SHP77 treated with DMSO at 0.1 percent for 48 hours (cell line): Measurements from ENCODE around the gene CPXM2.

ENCODE experiments used
- DNase-seq: peaks from one replicate; lab custom pipeline; 2025; lab: John Stamatoyannopoulos, UW

The CPXM2 gene

DNA sequence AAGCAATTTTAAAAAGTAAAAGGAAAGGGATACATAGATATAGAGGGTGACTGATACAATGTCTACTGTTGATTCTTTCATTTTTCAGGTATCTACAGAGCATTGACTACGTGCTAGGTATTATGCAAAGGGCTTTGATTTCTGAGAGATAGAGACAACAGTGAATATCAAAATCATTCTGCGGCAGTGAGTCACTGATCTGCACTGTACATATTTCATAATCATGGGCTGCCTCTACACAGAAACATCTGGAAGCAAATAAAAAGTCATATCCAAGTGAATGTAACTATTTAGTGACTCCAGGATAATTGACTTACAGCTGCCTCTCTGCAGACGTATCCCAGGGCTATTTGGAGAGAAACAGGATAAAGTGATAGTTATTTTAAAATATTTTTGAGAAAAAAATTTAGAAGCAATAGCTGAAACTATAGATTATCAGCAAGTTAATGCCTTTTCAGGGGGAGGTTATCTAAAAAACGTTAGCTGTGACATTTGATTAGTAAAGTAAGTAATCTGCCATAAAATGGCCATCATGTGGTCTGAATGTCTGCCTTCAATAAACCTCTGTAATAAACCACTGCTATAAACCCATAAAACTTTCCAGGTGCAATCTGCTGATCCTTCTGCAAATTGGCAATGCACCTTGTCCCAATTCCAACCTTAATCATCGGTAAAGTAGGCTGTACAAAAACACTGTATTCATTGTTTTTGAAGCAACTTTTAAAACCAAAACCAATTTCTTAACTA, 43.7 kb downstream of the CPXM2 start:
- DNase-seq: no peak

DNA sequence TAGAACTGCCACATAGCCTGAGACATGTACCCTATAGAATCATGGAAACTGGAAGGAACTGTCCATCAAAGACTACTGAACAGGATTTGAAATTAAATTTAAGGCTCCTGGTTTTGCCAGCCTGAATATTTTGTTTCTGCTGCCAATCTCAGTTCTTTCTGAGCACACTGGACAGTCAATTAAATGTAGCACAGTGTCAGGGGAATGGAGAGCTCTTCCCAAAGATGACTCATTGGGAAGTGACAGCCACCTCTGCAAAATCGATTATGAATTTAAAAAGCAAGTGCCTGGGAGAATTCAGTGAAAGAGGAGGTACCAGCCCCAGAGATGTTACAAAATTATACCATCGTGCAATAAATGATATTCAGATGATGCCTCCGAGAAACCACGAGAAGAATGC, 47.8 kb downstream of the CPXM2 start:
- DNase-seq: no peak

DNA sequence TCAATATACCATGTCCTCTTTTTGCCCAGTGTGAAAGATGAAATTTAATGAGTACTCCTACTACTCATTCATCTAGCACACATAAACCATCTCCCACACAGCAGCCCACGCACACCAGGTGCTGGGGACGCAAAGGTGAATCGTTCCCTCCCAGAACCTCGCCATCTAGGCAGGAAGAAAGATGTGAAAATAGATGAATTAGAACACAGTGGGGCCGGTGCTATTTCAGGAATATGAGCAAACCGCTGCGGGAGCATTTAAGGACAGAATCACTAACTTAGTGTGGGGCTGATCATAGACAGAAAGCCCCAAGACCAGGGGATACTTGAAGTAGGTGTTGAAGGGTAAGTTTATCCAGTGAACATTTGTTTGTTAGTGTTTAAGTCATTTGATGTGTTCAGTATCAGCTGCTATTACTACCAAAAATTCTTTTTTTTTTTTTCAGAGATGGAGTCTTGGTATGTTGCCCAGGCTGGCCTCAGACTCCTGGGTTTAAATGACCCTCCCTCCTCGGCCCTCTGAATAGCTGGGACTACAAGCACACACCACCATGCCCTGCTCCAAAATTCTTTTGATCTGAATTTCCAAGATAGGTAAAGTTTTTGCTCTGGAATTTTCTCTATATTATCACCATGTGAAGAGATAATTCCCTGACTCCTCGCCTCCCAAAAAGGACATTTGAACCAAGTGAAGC, 48.8 kb downstream of the CPXM2 start:
- DNase-seq: no peak

DNA sequence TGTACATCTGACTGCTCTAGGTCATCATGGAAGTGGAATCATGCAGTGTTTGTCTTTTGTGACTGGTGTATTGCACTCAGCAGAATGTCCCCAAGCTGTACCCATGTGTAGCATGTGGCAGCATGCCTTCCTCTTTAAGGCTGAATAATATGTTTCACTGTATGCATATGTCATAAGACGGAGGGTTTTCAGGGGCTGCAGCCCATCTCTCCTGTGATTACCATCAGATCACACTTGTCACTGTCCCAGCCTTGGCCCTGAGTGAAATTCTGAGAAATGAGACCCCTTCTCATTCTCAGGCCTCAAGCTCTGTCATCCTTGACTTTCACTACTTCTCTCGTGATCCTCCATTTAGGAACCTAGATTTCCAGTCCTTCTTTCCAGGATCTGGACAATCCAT, 50.0 kb downstream of the CPXM2 start:
- no peak for DNase-seq

DNA sequence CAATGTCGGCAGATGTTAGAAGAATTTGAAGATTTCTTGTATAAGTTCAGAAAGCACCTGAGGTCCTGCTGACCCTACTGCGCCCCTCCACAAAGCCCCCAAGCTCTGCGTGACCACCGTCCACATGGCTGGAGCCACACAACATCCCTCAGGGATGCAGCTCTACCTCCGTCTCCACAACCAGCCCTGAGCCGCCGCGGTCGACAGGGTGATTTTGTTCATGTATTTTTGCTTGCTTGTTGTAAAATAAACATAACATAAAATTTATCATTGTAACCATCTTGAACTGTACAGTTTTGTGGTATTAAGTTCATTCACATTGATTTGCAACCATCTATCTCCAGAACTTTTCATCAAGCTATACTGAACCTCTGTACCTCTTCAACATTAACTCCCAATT, 50.5 kb downstream of the CPXM2 start:
- no peak for DNase-seq

DNA sequence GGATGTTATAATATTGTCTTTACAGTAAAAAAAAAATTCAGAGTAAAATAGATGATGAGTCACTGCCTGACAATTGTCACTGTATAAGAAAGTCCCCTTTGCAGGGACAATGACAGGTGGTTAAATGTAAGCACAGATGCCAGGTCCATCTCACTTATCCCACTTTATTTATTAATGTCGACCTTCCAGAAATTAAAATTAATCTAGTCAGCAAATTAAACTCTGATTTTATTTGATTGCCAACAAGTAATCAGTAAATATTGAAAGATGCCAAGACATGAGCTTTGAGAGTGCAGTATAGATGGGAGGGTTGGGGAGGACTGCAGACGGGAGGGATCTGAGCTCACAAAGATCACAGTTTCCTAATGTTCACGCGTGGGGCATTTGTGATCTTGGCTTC, 50.9 kb downstream of the CPXM2 start:
- no peak for DNase-seq

DNA sequence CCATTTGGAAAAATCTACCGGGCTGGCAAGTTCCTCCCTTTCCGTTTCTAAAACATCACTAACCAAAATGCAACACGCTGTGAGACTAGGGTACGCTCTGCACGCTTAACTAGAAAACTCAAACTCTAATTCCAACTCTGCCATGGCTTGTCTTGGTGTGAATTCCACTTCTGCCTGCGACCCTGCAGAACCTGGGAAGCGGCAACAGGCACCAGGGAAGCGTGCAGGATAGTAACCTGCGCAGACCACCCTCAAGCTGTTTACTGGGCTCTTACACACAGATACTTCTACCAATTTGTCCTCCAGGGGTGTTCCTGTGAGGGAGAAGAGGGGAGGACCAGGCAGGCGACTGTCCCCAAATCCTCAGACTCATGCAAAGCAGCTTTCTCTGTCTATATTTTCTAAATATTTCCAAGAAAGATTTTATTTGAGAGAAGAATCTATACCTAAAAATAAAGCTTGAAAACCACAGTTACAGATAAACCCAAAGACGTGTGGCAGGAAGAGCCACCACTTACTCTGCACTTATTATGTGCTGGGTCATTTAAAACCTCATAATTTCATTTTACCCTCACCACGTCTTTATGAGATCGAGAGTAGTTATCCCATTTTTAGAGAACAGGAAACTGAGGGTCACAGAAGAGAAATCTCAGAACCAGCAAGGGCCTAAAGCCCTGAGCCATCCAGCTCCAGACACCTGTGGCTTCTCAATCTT, 52.9 kb downstream of the CPXM2 start:
- no peak for DNase-seq

DNA sequence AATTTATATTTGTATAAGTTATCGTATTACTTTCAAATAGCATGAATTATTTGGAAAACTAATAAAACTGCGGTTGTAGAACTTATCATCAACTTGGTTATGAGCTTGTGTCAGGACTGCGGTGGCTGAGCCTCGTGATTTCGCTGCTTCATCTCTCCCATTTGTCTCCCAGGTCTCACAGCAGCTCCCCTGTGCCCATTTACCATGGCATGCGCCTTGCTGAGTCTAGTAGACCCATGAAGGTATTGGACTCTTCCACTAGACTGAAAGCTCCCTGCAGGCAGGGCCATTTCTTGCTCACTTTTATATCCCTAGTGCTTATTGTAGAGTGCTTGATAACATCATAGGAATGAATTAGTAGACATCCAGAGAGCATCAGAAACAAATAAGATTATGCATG, 53.9 kb downstream of the CPXM2 start:
- DNase-seq: no peak

DNA sequence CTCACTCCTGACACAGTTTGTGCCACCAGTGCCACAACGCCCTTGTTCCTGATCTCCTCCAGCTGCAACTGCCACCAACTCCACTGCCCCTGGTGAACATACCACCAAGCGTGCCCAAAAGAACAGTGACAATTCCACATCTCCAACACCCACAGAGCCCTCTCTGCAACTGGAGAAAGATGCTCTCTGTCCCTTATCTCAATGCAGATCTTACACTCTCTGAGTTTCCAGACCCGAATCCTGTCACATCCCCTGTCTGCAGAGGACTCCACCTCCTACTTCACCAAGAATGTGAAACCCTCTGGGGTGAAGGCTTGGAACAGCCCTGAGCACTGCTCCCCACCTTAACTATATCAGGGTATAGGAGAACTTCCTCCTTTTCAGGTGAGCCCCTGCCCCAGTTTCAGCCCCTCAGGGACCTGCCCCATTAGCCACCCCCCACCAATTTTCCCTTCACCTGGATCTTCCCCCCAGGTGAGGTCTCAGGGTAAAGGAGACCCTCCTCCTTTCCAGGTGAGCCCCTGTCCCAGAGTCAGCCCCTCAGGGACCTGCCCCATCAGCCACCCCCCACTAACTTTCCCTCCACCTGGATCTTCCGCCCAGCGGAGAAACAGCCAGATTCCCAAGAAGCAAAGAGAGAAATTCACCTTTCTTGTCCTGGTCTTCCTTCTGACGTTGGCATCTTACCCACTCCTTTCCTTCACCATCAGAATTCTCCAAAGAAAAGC, 55.0 kb downstream of the CPXM2 start:
- DNase-seq: no peak

DNA sequence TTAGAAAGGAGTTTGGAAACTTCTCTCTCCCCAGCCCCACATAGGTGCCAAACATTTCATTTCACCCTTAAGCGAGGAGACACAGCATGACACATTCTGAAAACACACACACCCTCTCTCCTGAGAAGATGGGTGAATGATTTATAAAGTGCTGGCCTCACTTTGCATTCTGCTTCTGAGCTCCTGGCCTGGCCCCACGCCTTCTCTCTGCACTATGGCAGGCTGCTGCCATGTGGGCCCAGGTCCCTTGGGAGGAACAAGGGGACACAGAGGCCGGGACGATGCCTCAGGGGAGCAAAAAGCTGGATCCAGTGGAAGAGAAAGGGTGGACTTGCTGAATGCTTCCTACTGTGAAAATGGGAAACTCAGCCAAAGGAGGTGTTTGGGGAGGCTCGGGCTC, 56.0 kb downstream of the CPXM2 start:
- DNase-seq: no peak

DNA sequence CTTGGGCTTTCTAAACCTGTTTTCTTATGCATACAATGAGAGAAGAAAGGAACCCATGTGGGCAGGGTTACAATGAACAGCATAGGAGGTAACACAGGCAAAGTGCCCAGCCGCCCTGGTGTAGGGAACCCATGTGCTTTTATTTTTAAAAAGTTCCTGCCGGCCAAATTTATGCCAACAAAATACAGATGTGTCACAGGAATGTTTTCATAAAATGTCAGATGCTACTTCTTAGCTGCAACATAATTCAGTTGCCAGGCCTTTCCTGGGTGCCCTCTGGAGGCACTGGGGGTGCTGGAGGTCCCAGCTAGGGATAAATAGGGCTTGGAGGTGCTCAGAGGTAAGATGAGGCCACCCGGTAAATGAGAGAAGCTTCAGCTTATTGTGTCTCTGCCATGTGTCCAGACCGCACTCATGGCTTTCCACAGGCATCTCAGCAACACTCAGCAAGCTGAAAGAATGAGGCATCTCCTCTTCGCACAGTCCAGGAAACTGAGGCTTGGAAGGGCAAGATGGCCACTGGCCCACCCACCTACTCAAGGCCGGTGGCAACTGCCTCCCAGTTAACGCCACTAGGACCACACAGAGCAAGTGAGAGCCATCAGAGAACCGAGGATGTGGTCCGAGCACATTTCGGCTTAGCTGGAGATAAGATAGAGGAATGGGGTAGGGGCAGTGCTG, 58.3 kb downstream of the CPXM2 start:
- no peak for DNase-seq

DNA sequence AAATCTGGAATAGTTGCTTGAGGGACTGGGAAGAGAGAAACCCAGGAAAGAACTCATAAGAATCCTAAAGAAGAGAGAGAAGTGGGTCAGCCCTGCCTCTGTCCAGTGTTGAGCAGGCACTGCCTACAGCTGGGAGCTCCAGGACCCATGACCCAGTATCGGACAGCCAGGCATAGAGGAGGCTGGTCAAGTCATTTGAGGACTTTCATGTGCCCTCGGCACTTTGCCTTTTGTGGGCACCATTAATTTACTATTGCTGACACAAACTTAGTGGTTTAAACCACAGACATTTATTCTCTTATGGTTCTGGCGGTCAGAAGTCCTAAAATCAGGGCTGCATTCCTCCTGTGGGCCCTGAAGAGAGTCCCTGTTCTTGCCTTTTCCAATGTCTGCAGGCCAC, 60.3 kb downstream of the CPXM2 start:
- DNase-seq: no peak

DNA sequence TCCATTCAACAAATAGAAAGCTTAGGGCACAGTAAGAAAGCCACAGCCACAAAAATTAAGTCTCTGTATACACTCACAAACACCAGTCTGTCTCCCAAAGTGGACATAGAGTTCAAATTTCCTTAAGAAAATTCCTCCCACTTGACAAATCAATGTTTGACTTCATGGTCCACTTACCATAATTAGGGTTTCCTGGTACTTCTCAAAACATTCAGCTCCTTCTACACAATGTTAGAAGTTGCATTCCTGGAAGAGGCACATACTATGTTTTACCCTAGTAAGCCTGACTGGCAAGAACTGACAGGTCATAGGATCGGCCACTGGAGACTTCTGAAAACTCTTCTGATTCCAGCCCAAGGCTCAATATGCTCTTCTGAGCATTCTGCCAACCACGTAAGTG, 70.5 kb downstream of the CPXM2 start:
- no peak for DNase-seq

DNA sequence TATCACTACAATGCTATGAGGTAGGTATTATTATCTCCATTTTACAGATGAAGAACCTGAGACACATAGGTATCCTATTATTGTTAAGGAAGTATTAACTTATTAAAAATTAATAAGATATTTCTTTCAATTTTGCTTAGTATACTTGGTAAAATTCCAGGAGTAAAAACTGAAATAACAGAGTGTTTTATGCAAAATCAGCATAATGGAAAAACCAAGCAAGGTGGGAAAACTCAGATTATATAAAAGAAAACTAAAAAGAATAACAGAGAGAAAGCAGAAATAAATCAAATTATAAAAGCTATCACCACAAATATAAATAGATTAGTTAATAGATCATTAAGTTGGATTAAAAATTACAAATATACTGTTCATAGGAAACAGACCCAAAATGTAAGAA, 82.0 kb downstream of the CPXM2 start:
- no peak for DNase-seq

DNA sequence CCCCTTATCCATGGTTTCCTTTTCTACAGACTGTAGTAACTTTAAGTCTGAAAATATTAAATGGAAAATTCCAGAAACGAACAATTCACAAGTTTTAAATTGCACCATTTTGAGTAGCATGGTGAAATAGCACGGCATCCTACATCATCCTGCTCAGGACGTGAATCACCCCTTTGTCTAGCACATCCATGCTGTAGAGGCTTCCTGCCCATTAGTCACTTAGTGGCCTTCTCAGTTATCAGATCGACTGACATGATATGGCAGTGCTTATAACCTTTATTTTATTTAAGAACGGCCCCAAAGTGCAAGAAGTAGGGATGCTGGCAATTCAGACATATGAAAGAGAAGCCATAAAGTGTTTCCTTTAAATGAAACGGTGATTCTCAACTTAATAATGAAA, 82.7 kb downstream of the CPXM2 start:
- no peak for DNase-seq

DNA sequence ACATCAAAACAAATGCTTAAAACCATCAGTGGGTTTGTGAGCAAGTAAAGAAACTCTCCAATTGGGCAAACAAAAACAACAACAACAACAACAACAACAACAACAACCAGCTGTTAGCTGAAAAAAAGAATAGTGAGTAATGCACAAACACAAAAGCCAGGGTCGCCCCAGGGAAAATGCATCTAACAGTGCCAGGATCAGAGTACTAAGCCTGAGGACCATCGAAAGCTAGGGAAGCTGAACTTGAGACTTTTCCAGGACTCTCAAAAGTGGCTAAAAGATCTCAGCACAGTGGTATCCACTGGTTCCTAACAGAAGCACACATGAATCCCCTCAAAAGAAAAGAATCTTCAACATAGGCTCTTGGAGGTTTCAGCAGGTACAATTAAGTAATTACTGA, 83.3 kb downstream of the CPXM2 start:
- no peak for DNase-seq

DNA sequence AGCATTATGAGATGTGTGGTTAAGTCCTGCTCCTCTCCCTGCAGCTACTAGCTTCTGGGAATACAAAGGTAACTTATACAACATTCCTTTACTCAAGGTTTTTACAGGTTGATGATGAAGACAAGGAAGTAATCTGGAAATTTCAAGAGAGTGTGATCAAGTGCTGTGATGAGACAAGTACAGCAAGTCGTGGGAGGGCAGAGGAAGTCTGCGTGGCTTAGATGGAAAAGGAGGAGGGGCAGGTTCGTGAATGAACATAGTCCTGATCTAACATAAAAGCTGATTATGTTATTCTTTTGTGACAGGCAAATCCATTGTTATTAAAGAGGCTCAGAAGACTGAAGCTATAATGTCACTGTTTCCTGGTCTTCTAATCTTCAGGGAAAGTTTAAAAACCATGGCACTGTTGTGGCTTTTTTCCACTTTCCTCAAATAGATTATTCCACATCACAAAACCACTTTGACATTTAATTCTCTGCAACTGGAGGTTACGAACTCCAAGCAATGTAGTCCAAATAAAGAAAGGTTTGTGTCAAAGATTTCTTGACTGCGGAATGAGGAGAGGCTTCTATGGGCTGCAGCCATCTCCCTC, 84.1 kb downstream of the CPXM2 start:
- no peak for DNase-seq

DNA sequence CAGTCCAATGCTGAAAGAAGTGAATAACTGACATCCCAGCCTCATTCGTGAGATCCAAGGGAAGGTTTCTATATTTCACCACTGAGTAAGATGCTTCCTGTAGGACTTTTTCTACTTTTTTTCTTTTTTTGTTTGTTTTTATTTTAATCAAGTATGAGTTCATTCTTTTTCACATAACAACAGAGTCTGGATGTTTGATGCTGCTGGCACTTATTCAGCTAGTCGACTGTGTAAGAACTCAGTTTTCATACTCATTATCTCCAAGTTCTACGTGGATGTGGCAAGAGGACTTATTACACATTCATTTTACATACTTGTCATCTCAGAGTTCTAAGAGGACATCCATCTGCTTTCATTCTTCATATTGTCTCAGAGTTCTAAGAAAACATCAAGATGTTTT, 86.9 kb downstream of the CPXM2 start:
- no peak for DNase-seq

DNA sequence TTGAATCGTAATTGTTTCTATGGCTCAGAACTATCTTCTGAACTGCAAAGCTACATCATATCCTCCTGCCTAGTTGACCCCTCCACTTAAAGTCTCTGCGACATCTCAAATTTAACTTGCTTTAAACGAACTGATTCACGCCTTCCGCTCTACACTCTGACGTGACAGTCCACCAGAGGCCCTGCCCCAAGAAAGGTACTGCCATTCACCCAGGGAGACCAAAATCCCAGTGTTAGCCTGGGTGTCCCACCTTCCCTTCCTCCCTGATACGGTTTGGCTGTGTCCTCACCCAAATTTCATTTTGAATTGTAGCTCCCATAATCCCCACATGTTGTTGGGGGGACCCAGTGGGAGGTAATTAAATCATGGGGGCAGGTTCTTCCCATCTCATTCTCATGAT, 90.8 kb downstream of the CPXM2 start:
- DNase-seq: no peak

DNA sequence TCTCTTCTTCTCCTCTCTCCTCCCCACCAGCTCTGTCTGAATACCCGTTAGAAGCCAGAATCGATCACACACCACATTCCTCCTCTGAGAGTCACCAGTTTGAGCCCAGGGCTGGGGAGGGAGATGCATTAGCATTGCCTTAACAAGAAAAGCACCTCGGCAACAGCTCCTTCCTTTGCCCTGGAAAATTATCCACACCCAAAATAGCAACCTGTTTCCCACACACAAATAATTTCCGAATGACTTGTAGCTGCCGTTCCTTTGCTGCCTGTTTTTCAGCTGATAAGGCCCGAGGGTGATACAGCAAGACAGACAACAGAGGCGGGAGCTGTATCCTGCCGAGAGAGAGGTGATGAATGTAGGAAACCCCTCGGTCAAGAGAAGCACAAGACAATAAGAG, 91.3 kb downstream of the CPXM2 start:
- no peak for DNase-seq

DNA sequence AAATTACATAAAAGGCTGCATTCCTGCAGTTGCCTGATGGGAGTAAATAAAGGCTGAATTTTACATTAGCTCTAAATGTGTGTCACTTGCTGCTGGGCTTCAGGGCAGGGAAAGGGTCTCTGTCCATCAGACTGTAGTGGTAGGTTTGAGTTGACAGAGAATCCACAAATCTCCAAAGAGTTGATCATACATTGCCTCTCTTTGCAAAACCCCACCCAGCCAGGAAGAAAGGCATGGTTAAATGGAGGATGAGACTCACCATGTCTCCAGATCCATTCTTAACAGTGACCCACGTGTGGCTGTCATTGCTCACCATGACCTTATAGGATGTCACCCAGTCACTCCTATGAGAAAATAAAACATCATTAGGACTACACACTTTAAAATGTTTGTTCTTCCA, 92.8 kb downstream of the CPXM2 start:
- no peak for DNase-seq

DNA sequence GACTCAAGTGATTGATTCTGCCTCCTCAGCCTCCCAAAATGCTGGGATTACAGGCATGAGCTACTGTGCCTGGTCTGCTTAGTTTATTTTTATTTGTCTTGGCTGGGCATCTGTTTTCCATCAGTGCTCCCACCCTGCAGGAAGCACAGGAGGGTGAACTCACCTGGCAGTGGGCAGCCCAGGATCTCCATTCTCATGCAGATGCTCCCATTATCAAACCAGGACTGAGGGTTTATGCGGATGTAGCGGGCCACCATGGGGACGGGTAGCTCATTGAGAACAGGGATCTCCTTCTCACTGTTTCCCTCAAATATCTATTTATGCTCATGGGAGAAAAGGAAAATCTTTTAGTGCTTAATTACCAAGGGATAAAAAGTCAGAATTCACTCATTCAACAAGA, 93.8 kb downstream of the CPXM2 start:
- no peak for DNase-seq
